Urothelium cell line (cell line): ENCODE results near the gene TRAF3IP3.
A peak's percentile ranks its signal among the peaks of the same experiment; 100 is the strongest.
"Not testable (repeated sequence)": the region's sequence is repeated elsewhere in the genome, so short reads cannot be mapped to it uniquely, and the experiment has no call there.

Experiments used
- DNase-seq: peaks from one replicate; pipeline ENCODE4 v3.0.0; 2011; ENCODE audit warnings: low spot score, mixed read lengths
- FAIRE-seq: peaks from 2 replicates; lab custom pipeline; 2011; peaks lifted over from hg19 to GRCh38; lab: Jason Lieb, UNC

TRAF3IP3 gene

GRCh38 chr1:209767706-209768105 is 11.9 kb downstream of the TRAF3IP3 start:
- FAIRE-seq (no peak), DNase-seq (no peak)

DNA sequence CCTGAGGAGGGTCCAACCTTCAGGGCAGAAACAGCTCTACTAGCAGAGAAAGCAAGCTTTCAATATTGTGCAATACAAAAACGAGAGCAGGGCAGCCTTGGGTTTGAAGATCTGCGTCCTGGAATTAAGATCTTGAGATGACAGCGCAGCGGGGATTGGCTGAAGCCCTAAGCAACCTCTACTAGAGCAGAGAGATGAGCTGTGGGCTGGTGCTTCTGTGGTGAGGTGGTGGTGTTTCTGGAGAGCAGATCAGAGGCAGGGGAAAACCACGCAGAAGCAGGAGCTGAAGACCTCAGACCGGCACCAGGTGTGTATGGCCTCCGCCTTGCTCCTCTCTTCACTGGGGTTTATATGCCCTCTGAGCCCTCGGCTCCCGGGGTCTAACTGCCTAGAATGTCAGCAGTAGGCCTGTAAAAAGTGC is 12.5 kb downstream of the TRAF3IP3 start:
- FAIRE-seq (no peak), DNase-seq (no peak)

GRCh38 chr1:209769171-209769904 is 13.5 kb downstream of the TRAF3IP3 start:
- peak; percentile 73 for DNase-seq
- FAIRE-seq: no peak

DNA sequence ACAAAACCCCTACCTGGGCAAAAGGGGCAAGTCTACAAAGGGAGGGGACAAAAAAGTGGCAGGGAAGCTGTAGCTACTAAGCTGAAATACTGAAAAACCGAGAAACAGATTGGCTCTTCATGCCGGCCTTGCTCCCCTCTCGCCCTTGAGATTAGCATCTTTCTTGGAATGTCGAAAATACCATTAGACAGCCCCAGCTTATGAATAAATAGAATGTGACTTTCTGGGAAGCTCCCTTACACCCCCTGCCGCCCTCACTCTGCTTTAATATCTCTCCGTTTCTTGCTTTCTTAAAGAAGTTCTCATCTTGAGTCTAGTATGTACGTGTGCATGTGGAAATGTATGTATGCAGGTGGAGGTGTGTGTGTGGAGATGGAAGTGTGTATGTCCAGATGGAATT is 14.1 kb downstream of the TRAF3IP3 start:
- no peak for DNase-seq
- FAIRE-seq: no peak

GRCh38 chr1:209770636-209771415 is 15.0 kb downstream of the TRAF3IP3 start:
- FAIRE-seq: no peak
- no peak for DNase-seq

- no peak for DNase-seq
These were observed 16.3 kb downstream of the TRAF3IP3 start for GRCh38 chr1:209772126-209772525.

DNA sequence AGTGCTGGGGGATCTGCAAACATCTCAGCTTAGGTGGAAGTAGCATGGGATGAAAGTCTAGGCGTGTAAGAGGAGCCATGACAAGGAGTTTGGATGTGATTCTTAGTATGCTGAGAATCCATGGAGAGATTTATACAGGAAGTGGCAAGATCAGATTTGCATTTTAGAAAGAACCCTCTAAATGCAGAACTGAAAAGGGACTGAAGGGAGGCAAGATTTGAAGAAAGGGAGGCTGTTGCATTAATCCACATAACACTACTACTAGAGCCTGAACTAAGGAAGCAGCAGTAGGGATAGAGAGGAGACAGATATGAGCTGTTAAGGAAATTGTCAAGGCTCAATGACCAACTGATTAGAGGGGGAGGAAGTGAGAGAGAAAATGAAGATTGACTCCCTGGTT is 18.7 kb downstream of the TRAF3IP3 start:
- FAIRE-seq: no peak

More at GRCh38 chr1:209772126-209772525, 16.3 kb downstream of the TRAF3IP3 start:
- FAIRE-seq: no peak

DNA sequence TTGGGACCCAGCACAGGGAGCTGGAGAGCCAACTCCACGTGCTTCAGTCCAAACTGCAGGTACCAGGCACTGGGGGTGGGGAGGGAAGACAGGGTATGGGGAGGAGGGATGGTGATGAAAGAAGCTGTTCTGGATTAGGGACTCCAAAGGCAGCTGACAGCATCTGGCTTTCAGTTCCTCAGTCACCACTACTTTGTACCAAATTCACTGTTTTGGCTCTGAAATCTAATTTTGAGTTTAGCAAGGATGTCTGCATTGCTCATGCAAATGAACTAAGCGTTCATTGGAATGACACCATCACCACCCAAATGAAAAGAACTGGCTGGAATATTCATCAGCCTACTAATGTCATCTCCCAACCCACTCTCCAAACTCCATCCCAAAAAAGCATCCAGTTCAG is 19.8 kb downstream of the TRAF3IP3 start:
- FAIRE-seq (no peak), DNase-seq (no peak)

More for the DNA sequence above, 18.7 kb downstream of the TRAF3IP3 start:
- no peak for DNase-seq

GRCh38 chr1:209777587-209777986 is 21.7 kb downstream of the TRAF3IP3 start:
- FAIRE-seq: no peak
- DNase-seq: no peak

GRCh38 chr1:209778102-209778501 is 22.2 kb downstream of the TRAF3IP3 start:
- DNase-seq (no peak), FAIRE-seq (no peak)

- FAIRE-seq (no peak), DNase-seq (no peak)
These were observed 24.4 kb downstream of the TRAF3IP3 start for GRCh38 chr1:209780268-209780667.

DNA sequence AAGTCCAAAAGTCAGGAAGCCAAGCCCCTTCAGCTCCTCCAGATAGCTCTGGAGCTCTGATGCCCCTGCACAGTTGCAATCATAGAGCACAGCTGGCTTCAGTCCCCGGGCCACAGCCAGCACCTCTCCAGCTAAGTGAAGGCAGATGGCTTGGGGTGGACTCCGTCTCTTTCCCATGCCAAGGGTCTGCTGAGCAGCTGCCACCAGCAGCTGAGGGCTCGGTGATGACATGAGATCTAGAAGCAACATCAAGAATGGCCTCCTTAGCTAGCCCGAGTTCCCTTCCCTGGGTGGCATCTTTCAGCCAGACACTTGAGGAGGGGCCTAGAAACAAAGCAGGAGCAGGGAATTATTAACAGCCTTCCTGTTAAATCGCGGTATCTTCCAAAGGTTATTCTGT is 27.5 kb downstream of the TRAF3IP3 start:
- no peak for FAIRE-seq
- no peak for DNase-seq

- FAIRE-seq (peak; percentile 96), DNase-seq (peak; percentile 98)
These were observed 28.7 kb downstream of the TRAF3IP3 start, which contains the start of gene C1orf74 for GRCh38 chr1:209784265-209785169. C1orf74 (minus strand) TSS chr1:209784559; CDS start chr1:209783634, 925 bp downstream.

DNA sequence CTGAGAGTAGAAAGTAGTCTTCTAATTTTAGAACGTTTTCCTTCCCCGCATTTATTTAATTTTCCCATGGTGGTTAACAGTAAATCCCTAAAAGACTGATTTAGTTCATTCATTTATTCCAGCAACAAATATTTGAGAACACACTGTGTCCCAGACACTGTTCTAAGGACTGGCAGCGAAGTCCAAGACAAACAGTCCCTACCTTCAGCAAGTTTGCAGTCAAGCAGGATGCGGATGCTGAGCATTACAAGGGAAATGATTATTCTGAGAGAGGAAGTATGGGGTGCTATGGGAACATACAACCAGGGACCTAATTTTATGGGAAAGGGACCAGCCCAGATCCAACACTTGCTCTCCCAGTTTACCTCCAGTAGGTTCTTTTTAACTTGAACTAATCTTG is 29.7 kb downstream of the TRAF3IP3 start:
- FAIRE-seq: no peak
- no peak for DNase-seq

DNA sequence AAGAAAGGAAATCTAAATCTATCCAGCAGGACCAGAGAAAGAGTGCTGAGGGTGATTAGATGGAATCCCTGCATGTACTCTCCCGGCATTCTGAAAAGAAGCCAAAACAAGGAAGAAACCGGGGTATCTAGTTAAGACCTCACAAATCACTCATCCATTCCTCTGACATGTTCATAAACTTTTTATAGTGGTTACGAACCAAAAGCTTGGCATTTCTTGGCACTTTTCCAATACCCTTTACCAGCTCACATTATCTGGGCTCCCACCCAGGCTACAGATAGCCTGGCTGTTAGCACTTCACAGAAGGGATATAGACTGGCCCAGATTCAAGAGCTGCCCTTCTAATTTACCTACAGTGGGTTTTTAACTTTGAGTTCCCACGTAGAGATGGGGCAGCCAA is 30.3 kb downstream of the TRAF3IP3 start:
- DNase-seq (no peak), FAIRE-seq (no peak)

DNA sequence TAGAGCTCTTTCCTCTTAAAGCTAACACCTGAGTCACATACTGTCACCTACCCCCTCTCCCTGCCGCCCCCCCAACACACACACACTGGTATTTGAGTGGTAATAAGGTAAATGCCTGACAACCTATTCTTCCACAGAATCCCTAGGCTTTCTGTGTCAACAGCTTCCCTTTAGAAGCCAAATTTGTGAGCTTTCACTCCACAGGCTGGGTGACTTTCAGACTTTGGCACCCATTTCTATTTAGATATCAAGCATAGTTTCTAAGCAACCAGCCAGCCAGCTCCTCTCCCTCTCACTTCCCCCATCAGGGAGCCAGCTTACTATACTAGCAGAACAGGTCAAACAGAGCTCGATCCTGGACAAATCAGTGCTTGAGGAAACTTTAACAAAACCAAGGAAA is 31.7 kb downstream of the TRAF3IP3 start:
- FAIRE-seq (no peak), DNase-seq (no peak)

GRCh38 chr1:209789245-209789644 is 33.4 kb downstream of the TRAF3IP3 start:
- DNase-seq (no peak), FAIRE-seq (no peak)

- FAIRE-seq (no peak), DNase-seq (peak; percentile 49)
These were observed 34.7 kb downstream of the TRAF3IP3 start for GRCh38 chr1:209790286-209791193.

DNA sequence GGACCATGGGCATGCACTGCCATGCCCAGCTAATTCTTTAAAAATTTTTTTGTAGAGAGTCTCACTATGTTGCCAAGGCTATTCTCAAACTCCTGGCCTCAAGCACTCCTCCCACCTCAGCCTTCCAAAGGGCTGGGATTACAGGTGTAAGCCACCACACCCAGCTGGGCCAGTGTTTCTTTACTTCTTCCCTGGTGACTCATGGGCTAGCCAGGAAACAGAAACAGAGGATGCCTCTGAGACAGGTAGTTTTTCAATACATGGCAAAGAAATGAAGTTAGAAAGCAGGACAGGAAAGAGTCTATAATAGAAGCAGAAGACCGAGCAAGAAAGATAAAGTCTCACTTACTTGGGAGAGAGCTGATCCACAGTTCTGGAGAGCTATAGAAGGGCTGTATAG is 36.1 kb downstream of the TRAF3IP3 start:
- no peak for DNase-seq
- no peak for FAIRE-seq

GRCh38 chr1:209793711-209794110 is 37.9 kb downstream of the TRAF3IP3 start:
- FAIRE-seq, DNase-seq: not testable (repeated sequence)
